Camera-type eye (tissue), 1 donor: ENCODE results near the gene NEUROD4. TPM values are rescaled to one million over a fixed set of nuclear protein-coding genes. Genes with fewer than 3 reads are reported as not detected.

Source experiments
- total RNA-seq: library from RNA; depleted of rRNA; stranded (reverse); fragments of >200 nt; gene quantifications from one replicate; pipeline ENCODE4 v1.2.3, GENCODE V29; 2014

Gene NEUROD4, protein sequence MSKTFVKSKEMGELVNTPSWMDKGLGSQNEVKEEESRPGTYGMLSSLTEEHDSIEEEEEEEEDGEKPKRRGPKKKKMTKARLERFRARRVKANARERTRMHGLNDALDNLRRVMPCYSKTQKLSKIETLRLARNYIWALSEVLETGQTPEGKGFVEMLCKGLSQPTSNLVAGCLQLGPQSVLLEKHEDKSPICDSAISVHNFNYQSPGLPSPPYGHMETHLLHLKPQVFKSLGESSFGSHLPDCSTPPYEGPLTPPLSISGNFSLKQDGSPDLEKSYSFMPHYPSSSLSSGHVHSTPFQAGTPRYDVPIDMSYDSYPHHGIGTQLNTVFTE
- 367 TPM for total RNA-seq

DNA sequence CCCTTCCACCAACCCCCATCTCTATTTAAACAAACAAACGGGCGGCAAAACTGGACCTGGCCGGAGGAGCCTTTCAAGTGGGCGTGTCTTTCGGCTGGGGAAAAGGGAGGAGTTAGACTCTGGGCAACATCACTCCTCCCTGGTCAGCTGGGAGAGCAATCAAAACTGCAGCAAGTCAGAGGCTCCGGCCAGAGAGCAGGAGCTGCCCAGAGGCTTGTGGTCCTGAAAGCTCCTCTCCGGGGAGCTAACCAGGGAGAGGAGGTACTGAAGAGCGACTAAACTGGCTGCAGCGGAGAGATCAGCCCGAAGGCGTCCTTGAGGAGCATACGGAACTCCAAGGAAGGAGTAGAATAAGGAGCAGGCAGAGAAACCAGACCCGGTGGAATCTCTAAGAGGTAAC, at the start of gene NEUROD4:
TSS of gene NEUROD4 (plus strand) at position 191 of the 400 bp plus-strand sequence. CDS start 6,466 bp downstream, outside the sequence.

DNA sequence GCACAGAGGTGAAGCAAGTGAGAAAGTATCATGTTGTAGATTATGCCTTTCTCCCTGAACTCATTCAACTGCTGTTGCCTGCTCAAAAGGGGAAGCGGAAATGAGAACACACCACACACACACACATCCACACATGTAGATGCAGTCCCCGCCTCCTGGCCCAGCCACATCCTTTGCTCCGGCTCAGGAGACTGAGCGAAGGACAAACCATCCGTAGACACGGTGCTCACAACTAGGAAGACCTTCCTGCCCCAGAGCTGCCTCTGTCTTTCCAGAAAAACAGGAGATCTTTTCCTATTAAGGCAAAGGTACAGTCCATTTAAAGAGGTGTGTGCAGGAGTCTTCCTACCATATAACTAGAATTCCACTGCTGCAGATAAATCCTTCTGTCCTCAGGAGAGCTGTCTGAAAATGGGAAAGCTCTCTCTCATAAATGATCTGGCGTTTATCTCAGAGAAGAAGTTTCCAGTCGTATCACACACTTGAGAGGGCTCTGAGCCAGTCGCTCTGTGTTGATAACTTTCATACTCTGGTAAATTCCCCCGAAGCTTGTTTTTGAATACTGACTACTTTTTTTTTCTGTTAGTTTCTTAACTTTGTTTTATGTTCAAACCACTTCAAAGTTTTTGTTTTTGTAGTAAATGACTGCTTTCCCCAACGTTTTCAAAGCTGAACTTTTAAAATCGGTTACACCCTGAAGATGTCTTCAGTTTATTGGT, 35.0 kb upstream of the NEUROD4 start, which contains the start of gene TESPA1:
TSS of gene TESPA1 (minus strand) at position 105 of the 719 bp plus-strand sequence. CDS start 10,200 bp downstream, outside the sequence.

Other genes starting within 250 kb of the NEUROD4 start
- gene MUCL1, start 165.5 kb upstream of the NEUROD4 start, total RNA-seq = not detected
- gene TESPA1, start 35.2 kb upstream of the NEUROD4 start, total RNA-seq = 0.71 TPM
- not detected for gene OR9K2, start 106.4 kb downstream of the NEUROD4 start, total RNA-seq
- gene OR10A7, start 201.1 kb downstream of the NEUROD4 start, total RNA-seq = not detected
- not detected for gene OR6C74, start 224.6 kb downstream of the NEUROD4 start, total RNA-seq